Astrocyte (in vitro differentiated cells and primary cell): ENCODE data around the gene CACNA1D.

Source experiments
- CTCF ChIP-seq: IDR thresholded peaks from 2 replicates; pipeline ENCODE4 v1.5.1; 2011; ENCODE audit warnings: low read depth, mild to moderate bottlenecking, inconsistent platforms, low read length, moderate library complexity; ENCODE audit not compliant: insufficient read depth
- EZH2 ChIP-seq: IDR thresholded peaks from 2 replicates; pipeline ENCODE4 v1.6.1; 2012; ENCODE audit warnings: mild to moderate bottlenecking, low read length, inconsistent platforms; ENCODE audit not compliant: insufficient read depth

GRCh38 chr3:53544357-53544756, 49.9 kb downstream of the CACNA1D start:
- TF ChIP-seq CTCF, result no peak
- no peak for TF ChIP-seq EZH2
